IPS-20b (cell line): ENCODE measurements around the gene CHD1.

Source experiments
- H3K27ac ChIP-seq: one replicate; pipeline ENCODE4 v1.5.1; 2013; ENCODE audit warnings: low read length
- H3K27me3 ChIP-seq: 2 replicates; pipeline ENCODE4 v1.6.1; 2013; ENCODE audit warnings: mild to moderate bottlenecking, low read length, inconsistent platforms; ENCODE audit not compliant: insufficient read depth
- H3K36me3 ChIP-seq: 2 replicates; pipeline ENCODE4 v1.6.1; 2013; ENCODE audit warnings: low read depth, mild to moderate bottlenecking, inconsistent platforms, low read length, moderate library complexity; ENCODE audit not compliant: insufficient read depth
- H3K4me1 ChIP-seq: 2 replicates; pipeline ENCODE4 v1.6.1; 2013; ENCODE audit warnings: mild to moderate bottlenecking, control low read depth, inconsistent platforms, low read length, moderate library complexity; ENCODE audit not compliant: insufficient read depth
- H3K4me3 ChIP-seq: 2 replicates; pipeline ENCODE4 v1.5.1; 2013; ENCODE audit warnings: mild to moderate bottlenecking, low read length, inconsistent platforms
- H3K9ac ChIP-seq: 2 replicates; pipeline ENCODE4 v1.6.1; 2013; ENCODE audit warnings: low read depth, mild to moderate bottlenecking, inconsistent platforms, low read length, moderate library complexity
- H3K9me3 ChIP-seq: 2 replicates; pipeline ENCODE4 v1.6.1; 2013; ENCODE audit warnings: mild to moderate bottlenecking, low read depth, low read length, inconsistent platforms; ENCODE audit not compliant: insufficient read depth

The CHD1 gene

GRCh38 chr5:98934546-98934945 is 5.7 kb upstream of the CHD1 start:
- H3K4me1 ChIP-seq, result peaks cover 22% of the 10 kb centered on the region

GRCh38 chr5:98933445-98934072 is 4.8 kb upstream of the CHD1 start:
- no peaks in the 10 kb centered on the region for H3K27me3 ChIP-seq
- no peak overlapping the region for H3K9ac ChIP-seq
- no peak overlapping the region for H3K4me3 ChIP-seq
- H3K27ac ChIP-seq, result no peak overlapping the region
- no peaks in the 10 kb centered on the region for H3K9me3 ChIP-seq
- peaks cover 19% of the 10 kb centered on the region for H3K4me1 ChIP-seq
- H3K36me3 ChIP-seq, result no peaks in the 10 kb centered on the region

More at GRCh38 chr5:98934546-98934945, 5.7 kb upstream of the CHD1 start:
- H3K9me3 ChIP-seq, result no peaks in the 10 kb centered on the region
- H3K9ac ChIP-seq, result no peak overlapping the region
- H3K27ac ChIP-seq, result no peak overlapping the region
- H3K36me3 ChIP-seq, result no peaks in the 10 kb centered on the region
- H3K4me3 ChIP-seq, result no peak overlapping the region
- no peaks in the 10 kb centered on the region for H3K27me3 ChIP-seq

- Histone ChIP-seq H3K9ac (no peak overlapping the region), H3K4me1 (peaks cover 10% of the 10 kb centered on the region), H3K4me3 (no peak overlapping the region), H3K27ac (no peak overlapping the region), H3K27me3 (no peaks in the 10 kb centered on the region), H3K9me3 (no peaks in the 10 kb centered on the region), H3K36me3 (peaks cover under 1% of the 10 kb centered on the region; the same call in 1 of the 2 replicates)
These were observed 2.4 kb upstream of the CHD1 start for GRCh38 chr5:98930972-98931762.

DNA sequence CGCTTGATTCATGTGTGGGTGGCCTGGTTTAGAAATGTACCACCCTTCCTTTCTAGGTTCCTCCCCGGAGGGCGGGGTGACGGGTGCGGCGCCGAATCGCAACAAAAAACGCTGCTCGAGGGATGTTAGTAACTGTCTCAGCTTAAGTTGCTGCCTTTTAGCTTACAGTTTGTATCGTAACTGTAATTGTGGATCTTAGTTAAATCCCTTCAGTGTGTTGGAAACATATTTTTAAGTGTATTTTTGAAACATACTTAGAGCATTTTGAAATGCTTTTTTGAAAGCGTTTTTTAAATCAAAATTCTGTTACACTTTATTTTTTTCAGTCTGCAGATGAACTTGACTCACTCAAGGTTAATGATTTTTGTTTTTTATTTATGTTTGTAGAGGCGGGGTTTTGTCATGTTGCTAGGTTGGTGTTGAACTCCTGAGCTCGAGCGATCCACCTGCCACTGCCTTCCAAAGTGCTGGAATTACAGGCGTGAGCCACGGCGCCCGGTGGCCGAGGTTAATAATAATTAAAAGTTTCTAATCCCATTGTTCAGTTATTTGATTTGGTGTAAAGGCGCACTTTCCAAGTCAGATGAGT is 997 bp upstream of the CHD1 start:
- Histone ChIP-seq H3K4me1 (peaks cover 10% of the 10 kb centered on the region), H3K9ac (peak overlapping the region; percentile 74; the same call in 1 of the 2 replicates), H3K9me3 (no peaks in the 10 kb centered on the region), H3K27ac (no peak overlapping the region), H3K27me3 (no peaks in the 10 kb centered on the region), H3K36me3 (peaks cover 14% of the 10 kb centered on the region), H3K4me3 (peak overlapping the region; percentile 85)

DNA sequence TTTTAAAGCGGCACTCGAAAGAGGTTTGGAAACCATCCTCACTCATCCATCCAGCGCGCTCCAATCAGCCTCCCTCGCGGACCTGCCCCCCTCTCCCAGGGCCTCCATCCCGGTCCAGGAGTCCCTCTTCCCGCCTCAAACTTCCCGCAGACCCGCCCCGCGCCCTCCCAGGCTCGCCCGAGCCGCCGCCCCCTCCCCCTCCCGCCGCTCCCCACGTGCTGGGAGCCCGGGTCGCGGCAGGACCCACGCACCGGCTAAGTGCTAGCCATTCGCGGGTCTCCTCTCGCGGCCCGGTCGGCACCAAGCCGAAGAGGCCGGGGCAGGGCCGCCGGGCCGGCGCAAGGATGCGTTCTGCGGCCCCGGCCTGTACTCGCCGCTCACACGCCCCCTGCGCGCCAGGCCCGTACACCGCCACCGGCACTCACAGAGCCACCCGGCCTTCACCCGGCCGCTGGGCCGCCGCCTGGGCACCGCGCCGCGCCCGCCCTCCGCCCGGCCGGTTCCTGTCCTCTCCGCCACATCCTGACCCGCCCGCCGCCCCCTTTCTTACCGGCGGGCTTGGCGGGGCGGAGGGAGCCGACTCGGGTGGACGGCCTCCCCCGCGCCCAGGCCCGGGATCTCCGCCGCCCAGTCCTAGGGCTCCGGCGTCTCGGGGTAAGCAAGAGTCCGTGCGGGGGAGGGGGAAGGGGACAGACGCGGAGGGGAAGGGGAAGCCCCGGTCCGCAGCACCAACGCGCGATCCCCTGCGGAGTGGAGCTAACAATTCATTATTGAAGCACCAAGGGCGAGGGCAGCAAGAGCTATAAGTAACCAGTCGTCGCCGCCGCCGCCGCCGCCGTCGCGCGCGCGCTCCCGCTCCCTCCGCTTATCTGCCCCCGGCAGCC is 576 bp downstream of the CHD1 start:
- peaks cover 30% of the 10 kb centered on the region for H3K36me3 ChIP-seq
- peak overlapping the region; percentile 85 for H3K4me3 ChIP-seq
- H3K4me1 ChIP-seq, result peaks cover 6% of the 10 kb centered on the region
- peak overlapping the region; percentile 85; the same call in 1 of the 2 replicates for H3K9ac ChIP-seq
- no peaks in the 10 kb centered on the region for H3K27me3 ChIP-seq
- H3K9me3 ChIP-seq, result no peaks in the 10 kb centered on the region
- H3K27ac ChIP-seq, result peak overlapping the region; percentile 87

- Histone ChIP-seq H3K27me3 (no peaks in the 10 kb centered on the region), H3K36me3 (peaks cover 37% of the 10 kb centered on the region), H3K9me3 (no peaks in the 10 kb centered on the region), H3K9ac (peak overlapping the region; percentile 85; the same call in 1 of the 2 replicates), H3K4me3 (peak overlapping the region; percentile 85), H3K4me1 (peaks cover 4% of the 10 kb centered on the region; the same call in 1 of the 2 replicates), H3K27ac (no peak overlapping the region)
These were observed 1.4 kb downstream of the CHD1 start for GRCh38 chr5:98927242-98927988.

DNA sequence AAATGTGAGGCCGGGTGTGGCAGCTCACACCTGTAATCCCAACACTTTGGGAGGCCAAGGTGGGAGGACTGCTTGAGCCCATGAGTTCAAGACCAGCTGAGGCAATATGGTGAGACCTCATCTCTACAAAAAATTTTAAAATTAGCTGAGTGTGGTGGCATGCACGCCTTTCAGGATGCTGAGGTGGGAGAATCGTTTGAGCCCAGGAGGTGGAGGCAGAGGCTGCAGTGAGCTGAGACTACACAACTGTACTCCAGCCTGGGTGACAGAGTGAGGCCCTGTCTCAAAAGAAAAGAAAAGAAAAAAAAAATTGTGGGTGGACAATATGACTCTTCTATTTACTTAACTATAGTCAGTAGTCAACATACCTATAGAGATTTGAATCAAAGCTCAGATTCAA is 4.8 kb downstream of the CHD1 start:
- Histone ChIP-seq H3K4me1 (no peaks in the 10 kb centered on the region; the same call in 1 of the 2 replicates), H3K36me3 (peaks cover 70% of the 10 kb centered on the region)

GRCh38 chr5:98921947-98922505 is 6.8 kb downstream of the CHD1 start:
- Histone ChIP-seq H3K9me3 (no peaks in the 10 kb centered on the region), H3K9ac (no peak overlapping the region), H3K27ac (no peak overlapping the region), H3K36me3 (peaks cover 82% of the 10 kb centered on the region), H3K4me3 (no peak overlapping the region), H3K27me3 (no peaks in the 10 kb centered on the region), H3K4me1 (no peaks in the 10 kb centered on the region; the same call in 1 of the 2 replicates)

More for the DNA sequence above, 4.8 kb downstream of the CHD1 start:
- Histone ChIP-seq H3K27ac (no peak overlapping the region), H3K9me3 (no peaks in the 10 kb centered on the region), H3K27me3 (no peaks in the 10 kb centered on the region), H3K4me3 (no peak overlapping the region), H3K9ac (no peak overlapping the region)

DNA sequence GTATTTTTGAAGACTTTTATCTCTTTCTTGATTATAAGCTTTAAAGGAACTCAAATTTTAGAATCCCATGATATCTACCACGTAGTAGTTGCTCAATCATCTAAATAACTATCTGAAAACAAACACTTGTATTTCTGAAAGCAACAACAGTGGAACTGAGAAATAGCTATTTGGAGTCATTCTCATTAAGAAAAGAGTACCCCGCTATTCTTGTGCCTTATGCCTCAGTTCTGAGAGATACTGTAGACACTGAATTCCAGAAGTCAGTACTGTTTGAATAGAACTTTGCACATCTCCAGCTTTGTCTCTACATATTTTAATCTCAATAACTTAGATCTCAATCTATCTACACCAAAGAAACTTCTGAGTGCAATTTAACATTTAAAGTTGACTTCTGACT is 11.4 kb downstream of the CHD1 start:
- Histone ChIP-seq H3K9ac (no peak overlapping the region), H3K9me3 (no peaks in the 10 kb centered on the region), H3K27ac (no peak overlapping the region), H3K4me3 (no peak overlapping the region), H3K4me1 (no peaks in the 10 kb centered on the region), H3K36me3 (peaks cover 74% of the 10 kb centered on the region), H3K27me3 (no peaks in the 10 kb centered on the region)

- Histone ChIP-seq H3K4me1 (no peaks in the 10 kb centered on the region), H3K9ac (no peak overlapping the region), H3K27me3 (no peaks in the 10 kb centered on the region), H3K36me3 (peaks cover 74% of the 10 kb centered on the region), H3K4me3 (no peak overlapping the region), H3K27ac (no peak overlapping the region), H3K9me3 (no peaks in the 10 kb centered on the region)
These were observed 12.3 kb downstream of the CHD1 start for GRCh38 chr5:98916540-98916939.
